ENCODE results near the gene RPUSD1. TPM values are rescaled to one million over a fixed set of nuclear protein-coding genes. Genes with fewer than 3 reads are reported as not detected.
"Not testable (repeated sequence)": the region's sequence is repeated elsewhere in the genome, so short reads cannot be mapped to it uniquely, and the experiment has no call there.

RPUSD1 gene
- total RNA-seq, 4 donors from 2014 or later, result 20.3 to 33.3 (median 24.9) TPM

DNA sequence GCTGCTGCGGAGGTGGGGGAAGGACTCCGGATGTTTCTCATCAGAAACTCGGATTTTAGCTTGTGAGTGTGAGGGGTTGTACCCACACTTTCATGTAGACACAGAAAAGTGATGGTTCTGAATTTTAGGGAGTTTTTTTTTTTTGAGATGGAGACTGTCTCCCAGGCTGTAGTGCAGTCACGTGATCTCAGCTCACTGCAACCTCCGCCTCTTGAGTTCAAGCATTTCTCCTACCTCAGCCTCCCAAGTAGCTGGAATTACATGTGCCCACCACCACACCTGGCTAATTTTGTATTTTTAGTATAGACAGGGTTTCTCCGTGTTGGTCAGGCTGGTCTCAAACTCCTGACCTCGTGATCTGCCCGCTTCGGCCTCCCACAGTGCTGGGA is 34.7 kb upstream of the RPUSD1 start:
- Histone ChIP-seq H3K4me3 (no peak overlapping the region), H3K36me3 (no peaks in the 10 kb centered on the region), H3K9me3 (no peaks in the 10 kb centered on the region), H3K27me3 (peaks cover 0 to 90% (median 0%) of the 10 kb centered on the region in 4 donors), H3K4me1 (peaks cover 0 to 13% (median 6%) of the 10 kb centered on the region in 3 donors), H3K27ac (no peak overlapping the region)
- TF ChIP-seq, protein P1, sequence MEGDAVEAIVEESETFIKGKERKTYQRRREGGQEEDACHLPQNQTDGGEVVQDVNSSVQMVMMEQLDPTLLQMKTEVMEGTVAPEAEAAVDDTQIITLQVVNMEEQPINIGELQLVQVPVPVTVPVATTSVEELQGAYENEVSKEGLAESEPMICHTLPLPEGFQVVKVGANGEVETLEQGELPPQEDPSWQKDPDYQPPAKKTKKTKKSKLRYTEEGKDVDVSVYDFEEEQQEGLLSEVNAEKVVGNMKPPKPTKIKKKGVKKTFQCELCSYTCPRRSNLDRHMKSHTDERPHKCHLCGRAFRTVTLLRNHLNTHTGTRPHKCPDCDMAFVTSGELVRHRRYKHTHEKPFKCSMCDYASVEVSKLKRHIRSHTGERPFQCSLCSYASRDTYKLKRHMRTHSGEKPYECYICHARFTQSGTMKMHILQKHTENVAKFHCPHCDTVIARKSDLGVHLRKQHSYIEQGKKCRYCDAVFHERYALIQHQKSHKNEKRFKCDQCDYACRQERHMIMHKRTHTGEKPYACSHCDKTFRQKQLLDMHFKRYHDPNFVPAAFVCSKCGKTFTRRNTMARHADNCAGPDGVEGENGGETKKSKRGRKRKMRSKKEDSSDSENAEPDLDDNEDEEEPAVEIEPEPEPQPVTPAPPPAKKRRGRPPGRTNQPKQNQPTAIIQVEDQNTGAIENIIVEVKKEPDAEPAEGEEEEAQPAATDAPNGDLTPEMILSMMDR (IDR thresholded peaks at IDR 0.05), result no peak
- no peak for TF ChIP-seq POLR2A (IDR thresholded peaks at IDR 0.05)
- intact Hi-C loops (cut with DNase I), result no loop called here
- WGBS, 2 donors, result 76 to 78% methylated on average over 6 to 8 of the region's 9 CpGs
- no peak for DNase-seq

DNA sequence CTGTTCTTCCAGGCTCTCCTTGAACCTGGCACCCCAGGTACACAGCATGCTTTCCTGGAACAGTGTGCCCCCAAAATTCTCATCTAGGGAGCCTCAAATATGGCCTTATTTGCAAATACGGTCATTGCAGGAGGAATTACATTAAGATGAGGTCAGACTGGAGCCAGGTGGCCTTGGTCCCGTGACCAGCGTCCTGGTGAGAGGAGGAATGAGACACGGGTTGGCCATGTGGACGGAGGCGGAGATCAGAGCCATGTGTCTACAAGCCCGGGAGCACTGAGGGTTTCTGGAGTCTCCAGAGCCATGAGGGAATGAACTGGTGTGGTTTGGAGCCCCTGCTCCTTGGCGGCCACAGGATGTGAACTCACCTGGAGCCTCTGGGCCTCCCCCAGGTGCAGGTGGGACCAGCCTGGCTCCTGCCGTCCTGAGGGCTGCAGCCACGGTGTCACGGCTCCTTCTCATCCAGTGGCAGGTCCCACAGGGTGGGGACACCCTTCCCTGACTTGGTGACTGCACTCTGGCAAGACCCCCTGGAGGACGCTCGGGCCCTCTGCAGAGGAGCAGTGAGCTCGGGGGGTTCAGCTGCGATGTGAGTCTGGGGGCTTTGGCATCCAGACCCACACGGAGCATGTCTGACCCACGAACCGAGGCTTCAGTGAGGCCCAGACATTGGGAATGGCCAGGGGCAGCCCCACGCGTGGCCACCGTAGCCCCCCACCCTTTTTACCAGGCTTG is 34.2 kb upstream of the RPUSD1 start:
- 65 to 91% methylated on average over 11 to 12 of the region's 21 CpGs for WGBS, 2 donors
- no peak for DNase-seq
- Histone ChIP-seq H3K4me3 (no peak overlapping the region), H3K36me3 (no peaks in the 10 kb centered on the region), H3K27me3 (peaks cover 0 to 94% (median 2%) of the 10 kb centered on the region in 4 donors), H3K9me3 (no peaks in the 10 kb centered on the region), H3K4me1 (peaks cover 0 to 13% (median 6%) of the 10 kb centered on the region in 3 donors), H3K27ac (no peak overlapping the region)
- intact Hi-C loops (cut with DNase I), result no loop called here
- TF ChIP-seq POLR2A (IDR thresholded peaks at IDR 0.05), result no peak
- TF ChIP-seq, protein P1 (IDR thresholded peaks at IDR 0.05), result no peak

DNA sequence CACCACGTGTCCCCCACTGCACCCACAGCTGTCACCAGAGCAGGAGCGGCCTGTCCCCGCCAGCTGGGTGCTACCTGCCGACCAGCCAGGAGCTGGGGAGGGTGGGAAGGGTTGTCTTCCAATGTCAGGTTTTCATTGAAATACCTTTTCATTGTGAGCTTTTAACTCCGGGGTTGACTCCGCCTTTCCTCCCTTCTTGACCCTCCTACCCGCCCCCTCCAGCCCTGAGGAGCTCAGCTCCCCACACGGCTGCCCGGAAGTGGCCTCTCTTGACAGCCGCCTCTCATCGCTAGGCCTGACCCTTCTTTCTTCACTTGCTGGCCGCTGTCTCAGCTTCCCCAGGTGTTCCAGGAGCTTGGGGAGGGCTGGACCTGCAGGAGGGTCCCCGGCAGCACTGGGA is 33.6 kb upstream of the RPUSD1 start:
- no peak for TF ChIP-seq POLR2A (IDR thresholded peaks at IDR 0.05)
- TF ChIP-seq, protein P1 (IDR thresholded peaks at IDR 0.05), result no peak
- Histone ChIP-seq H3K36me3 (no peaks in the 10 kb centered on the region), H3K27me3 (peaks cover 0 to 96% (median 4%) of the 10 kb centered on the region in 4 donors), H3K4me3 (no peak overlapping the region), H3K27ac (no peak overlapping the region), H3K4me1 (peaks cover 0 to 13% (median 6%) of the 10 kb centered on the region in 3 donors), H3K9me3 (no peaks in the 10 kb centered on the region)
- WGBS, 2 donors, result 52 to 61% methylated on average over 8 to 10 of the region's 13 CpGs
- intact Hi-C loops (cut with DNase I), result no loop called here
- DNase-seq, result no peak

DNA sequence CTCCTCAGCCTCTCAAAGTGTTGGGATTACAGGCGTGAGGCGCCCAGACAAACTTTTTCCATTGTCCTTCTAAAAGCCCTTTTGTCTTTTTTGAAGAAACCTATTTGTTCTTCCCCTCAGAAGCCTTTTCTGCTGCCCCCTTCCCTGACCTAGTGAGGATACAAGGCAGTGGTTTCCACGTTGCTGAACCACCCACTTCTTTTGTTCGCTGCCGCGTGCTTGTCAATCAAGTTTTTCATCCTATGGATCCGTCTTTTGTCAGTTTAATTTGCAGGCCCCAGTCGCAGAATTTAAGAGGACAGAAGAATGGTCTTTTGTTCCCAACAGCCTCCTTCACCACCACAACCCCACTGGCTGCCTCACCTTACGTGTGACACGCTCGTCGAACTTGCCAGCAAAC is 32.6 kb upstream of the RPUSD1 start:
- Histone ChIP-seq H3K4me3 (no peak overlapping the region), H3K36me3 (no peaks in the 10 kb centered on the region), H3K27ac (no peak overlapping the region), H3K9me3 (no peaks in the 10 kb centered on the region), H3K27me3 (peaks cover 0 to 99% (median 7%) of the 10 kb centered on the region in 4 donors), H3K4me1 (peaks cover 0 to 12% (median 6%) of the 10 kb centered on the region in 3 donors)
- no peak for TF ChIP-seq POLR2A (IDR thresholded peaks at IDR 0.05)
- TF ChIP-seq, protein P1 (IDR thresholded peaks at IDR 0.05), result no peak
- WGBS, 2 donors, result 56 to 79% methylated on average over 12 of the region's 12 CpGs
- intact Hi-C loops (cut with DNase I), result no loop called here
- DNase-seq, result no peak

DNA sequence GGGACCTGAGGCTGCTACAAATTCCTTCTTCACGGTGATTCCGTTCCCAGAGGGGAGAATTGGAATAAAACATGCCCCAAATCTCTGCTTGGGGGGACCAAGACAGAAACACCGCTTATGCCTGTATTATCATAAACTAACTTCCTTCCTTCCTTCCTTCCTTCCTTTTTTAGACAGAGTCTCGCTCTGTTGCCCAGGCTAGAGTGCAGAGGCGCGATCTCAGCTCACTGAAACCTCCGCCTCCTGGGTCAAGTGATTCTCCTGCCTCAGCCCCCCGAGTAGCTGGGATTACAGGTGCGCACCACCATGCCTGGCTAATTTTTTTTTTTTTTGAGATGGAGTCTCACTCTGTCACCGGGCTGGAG is 31.8 kb upstream of the RPUSD1 start:
- DNase-seq; H3K4me3 ChIP-seq; H3K36me3 ChIP-seq; H3K9me3 ChIP-seq; intact Hi-C loops (cut with DNase I); H3K4me1 ChIP-seq; H3K27ac ChIP-seq: not testable (repeated sequence)
- H3K27me3 ChIP-seq, result peaks cover 0 to 99% (median 8%) of the 10 kb centered on the region in 4 donors
- 42 to 80% methylated on average over 6 to 8 of the region's 10 CpGs for WGBS, 2 donors

Data from esophagus squamous epithelium (tissue), 5 donors.